PC-3 (cell line): ENCODE results near the gene CRISP2. TPM values are rescaled to one million over a fixed set of nuclear protein-coding genes. Genes with fewer than 3 reads are reported as not detected.

Experiments used
- ATAC-seq: fragments of 200-7000 bp; cut with Tn5 transposase; 2 replicates; pipeline ENCODE4 v1.9.1; 2020; ENCODE audit warnings: mild to moderate bottlenecking, moderate library complexity
- BruUV-seq: library from RNA; stranded (reverse); fragments of 400-500 nt; replicated peaks from 2 replicates; lab custom pipeline; 2021; lab: Mats Ljungman, UMichigan
- CTCF ChIA-PET: fragments of 300-600 bp; sonication (Branson Sonifier 250); formaldehyde crosslinking; loops from one replicate; lab custom pipeline; 2022; ENCODE audit warnings: antibody characterized with exemption; lab: Charles Lee
- POLR2A ChIA-PET: fragments of 300-600 bp; sonication (Branson Sonifier 250); formaldehyde crosslinking; loops from one replicate; lab custom pipeline; 2022; ENCODE audit warnings: antibody characterized with exemption; ENCODE audit not compliant: unreplicated experiment; lab: Charles Lee
- DNase-seq: peaks from one replicate; pipeline ENCODE4 v3.0.0-alpha.2; 2015
- H2AFZ ChIP-seq: fragments of 300-600 bp; sonication (generic); 2 replicates; pipeline ENCODE4 v1.6.0; 2016; ENCODE audit warnings: antibody characterized with exemption, low read length
- H3F3A ChIP-seq: fragments of 300-600 bp; sonication (generic); one replicate; pipeline ENCODE4 v1.6.0; 2017; ENCODE audit warnings: antibody characterized with exemption, low read length, control low read depth, mild to moderate bottlenecking; ENCODE audit not compliant: unreplicated experiment
- H3K27ac ChIP-seq: fragments of 300-600 bp; sonication (generic); 2 replicates; pipeline ENCODE4 v1.5.1; 2016; ENCODE audit warnings: mild to moderate bottlenecking, low read length
- H3K27me3 ChIP-seq: fragments of 300-600 bp; sonication (generic); 2 replicates; pipeline ENCODE4 v1.6.1; 2016; ENCODE audit warnings: low read length, mixed read lengths
- H3K36me3 ChIP-seq: fragments of 300-600 bp; sonication (generic); 2 replicates; pipeline ENCODE4 v1.6.1; 2016; ENCODE audit warnings: low read depth, mixed run types, low read length, mixed read lengths
- H3K4me1 ChIP-seq: fragments of 300-600 bp; sonication (generic); 2 replicates; pipeline ENCODE4 v1.5.1; 2016; ENCODE audit warnings: low read length; ENCODE audit not compliant: insufficient read depth
- H3K4me2 ChIP-seq: fragments of 300-600 bp; sonication (generic); 2 replicates; pipeline ENCODE4 v1.6.0; 2016; ENCODE audit warnings: low read length
- H3K4me3 ChIP-seq: fragments of 300-600 bp; sonication (generic); 2 replicates; pipeline ENCODE4 v1.5.1; 2016; ENCODE audit warnings: mild to moderate bottlenecking, low read length, mixed read lengths
- H3K79me2 ChIP-seq: fragments of 300-600 bp; sonication (generic); 2 replicates; pipeline ENCODE4 v1.6.1; 2017; ENCODE audit warnings: low read length, mixed read lengths
- H3K9ac ChIP-seq: fragments of 300-600 bp; sonication (generic); 2 replicates; pipeline ENCODE4 v1.6.0; 2016; ENCODE audit warnings: mild to moderate bottlenecking, low read length
- H3K9me2 ChIP-seq: fragments of 300-600 bp; sonication (generic); replicated peaks from 2 replicates; pipeline ENCODE4 v1.6.1; 2016; ENCODE audit warnings: mixed run types, low read length, mixed read lengths
- H3K9me3 ChIP-seq: fragments of 300-600 bp; sonication (generic); 2 replicates; pipeline ENCODE4 v1.6.1; 2016; ENCODE audit warnings: low read length, mixed read lengths
- H4K20me1 ChIP-seq: fragments of 300-600 bp; sonication (generic); 2 replicates; pipeline ENCODE4 v1.6.1; 2016; ENCODE audit warnings: low read length, mixed read lengths
- CTCF ChIP-seq: fragments of 300-600 bp; sonication (generic); conservative IDR thresholded peaks from 2 replicates; pipeline ENCODE4 v1.5.1; 2017; ENCODE audit warnings: antibody characterized with exemption, low read depth, mild to moderate bottlenecking, low read length
- EZH2 ChIP-seq: fragments of 300-600 bp; sonication (generic); IDR thresholded peaks from one replicate; pipeline ENCODE4 v1.6.1; 2017; ENCODE audit warnings: antibody characterized with exemption, mild to moderate bottlenecking, low read length; ENCODE audit not compliant: unreplicated experiment
- EZH2phosphoT487 ChIP-seq: fragments of 300-600 bp; sonication (generic); IDR thresholded peaks from 2 replicates; pipeline ENCODE4 v1.6.1; 2018; ENCODE audit warnings: mild to moderate bottlenecking, antibody characterized with exemption, low read length, borderline replicate concordance
- intact Hi-C: fragments of 100-400 bp; cut with micrococcal nuclease; formaldehyde crosslinking; loops from 2 replicates; pipeline ENCODE4 v1.9.0; 2023
- total RNA-seq: library from RNA; depleted of rRNA; stranded (reverse); fragments of >200 nt; gene quantifications from 2 replicates; pipeline ENCODE4 v1.2.3, GENCODE V29; 2014

Gene CRISP2
- total RNA-seq, 1 experiment from 2014 or later = not detected

- ChIA-PET POLR2A (no interaction called here), CTCF (no interaction called here)
- Histone ChIP-seq H2AFZ (no peak overlapping the region), H3K27me3 (no peaks in the 10 kb centered on the region), H3K4me1 (no peaks in the 10 kb centered on the region), H3K4me2 (no peak overlapping the region), H3F3A (no peaks in the 10 kb centered on the region), H4K20me1 (no peaks in the 10 kb centered on the region), H3K9me2 (no peaks in the 10 kb centered on the region), H3K9me3 (no peaks in the 10 kb centered on the region; the same call in 1 of the 2 replicates), H3K79me2 (no peaks in the 10 kb centered on the region), H3K27ac (no peak overlapping the region), H3K4me3 (no peak overlapping the region), H3K9ac (no peak overlapping the region), H3K36me3 (no peaks in the 10 kb centered on the region)
- intact Hi-C loops = no loop called here
- DNase-seq (no peak), ATAC-seq (no peak)
- BruUV-seq = no TSS peak
- TF ChIP-seq EZH2phosphoT487 (no peak), CTCF (no peak), EZH2 (no peak)
Observed at GRCh38 chr6:49693512-49693911, 19.8 kb downstream of the CRISP2 start.

GRCh38 chr6:49692534-49692933, 20.8 kb downstream of the CRISP2 start:
- H3K36me3 ChIP-seq = no peaks in the 10 kb centered on the region
- H3K79me2 ChIP-seq = no peaks in the 10 kb centered on the region
- H3K9me2 ChIP-seq = no peaks in the 10 kb centered on the region
- intact Hi-C loops = no loop called here
- BruUV-seq = no TSS peak
- no peak overlapping the region for H3K9ac ChIP-seq
- no peaks in the 10 kb centered on the region for H3K27me3 ChIP-seq
- no peaks in the 10 kb centered on the region for H4K20me1 ChIP-seq
- H3K4me3 ChIP-seq = no peak overlapping the region
- H3K9me3 ChIP-seq = no peaks in the 10 kb centered on the region; the same call in 1 of the 2 replicates
- ATAC-seq (no peak), DNase-seq (no peak)
- H3K4me2 ChIP-seq = no peak overlapping the region
- H3K27ac ChIP-seq = no peak overlapping the region
- H2AFZ ChIP-seq = no peak overlapping the region
- POLR2A ChIA-PET = no interaction called here
- no peaks in the 10 kb centered on the region for H3K4me1 ChIP-seq
- no peak for TF ChIP-seq CTCF
- TF ChIP-seq EZH2 = no peak
- TF ChIP-seq EZH2phosphoT487 = no peak
- no peaks in the 10 kb centered on the region for H3F3A ChIP-seq
- CTCF ChIA-PET = no interaction called here

GRCh38 chr6:49676671-49677281, 36.6 kb downstream of the CRISP2 start:
- peak; percentile 24; the same call in 1 of the 2 replicates for ATAC-seq
- H3K27ac ChIP-seq = no peak overlapping the region
- no TSS peak for BruUV-seq
- DNase-seq = peak; percentile 72
- no peaks in the 10 kb centered on the region for H3F3A ChIP-seq
- 0 out of 2 replicates have a peak overlapping the region, but pooled peaks have one; percentile 24 for H2AFZ ChIP-seq
- TF ChIP-seq CTCF (no peak), EZH2phosphoT487 (no peak), EZH2 (no peak)
- H3K27me3 ChIP-seq = no peaks in the 10 kb centered on the region
- no peaks in the 10 kb centered on the region for H4K20me1 ChIP-seq
- H3K9me2 ChIP-seq = no peaks in the 10 kb centered on the region
- no peaks in the 10 kb centered on the region for H3K79me2 ChIP-seq
- H3K9me3 ChIP-seq = no peaks in the 10 kb centered on the region
- no peak overlapping the region for H3K9ac ChIP-seq
- ChIA-PET POLR2A (no interaction called here), CTCF (no interaction called here)
- no peaks in the 10 kb centered on the region for H3K36me3 ChIP-seq
- H3K4me3 ChIP-seq = no peak overlapping the region
- H3K4me2 ChIP-seq = peak overlapping the region; percentile 6; the same call in 1 of the 2 replicates
- intact Hi-C loops = no loop called here
- H3K4me1 ChIP-seq = peaks cover 8% of the 10 kb centered on the region
